GM12878 (cell line): ENCODE results near the gene ANKRD34A. TPM values are rescaled to one million over a fixed set of nuclear protein-coding genes. Genes with fewer than 3 reads are reported as not detected.

Experiments used
- ATAC-seq: fragments of 200-7000 bp; cut with Tn5 transposase; 3 replicates; pipeline ENCODE4 v1.9.1; 2020; ENCODE audit warnings: mild to moderate bottlenecking, moderate library complexity
- BruUV-seq: library from RNA; stranded (reverse); fragments of 400-500 nt; replicated peaks from 2 replicates; lab custom pipeline; 2021; lab: Mats Ljungman, UMichigan
- CTCF ChIA-PET: fragments of 300-600 bp; sonication (Branson Sonifier 250); formaldehyde crosslinking; extraction: SDS; loops from one replicate; lab custom pipeline; 2021; ENCODE audit warnings: inconsistent platforms; lab: Yijun Ruan, JAX
- POLR2A ChIA-PET: fragments of 350-600 bp; formaldehyde crosslinking; extraction: SDS; loops from one replicate; lab custom pipeline; 2021; ENCODE audit warnings: inconsistent platforms; lab: Charles Lee
- RAD21 ChIA-PET: fragments of 300-600 bp; sonication (Branson Sonifier 250); formaldehyde crosslinking; loops from one replicate; lab custom pipeline; 2023; ENCODE audit warnings: antibody characterized with exemption; ENCODE audit not compliant: unreplicated experiment; lab: Charles Lee
- SMC1A ChIA-PET: fragments of 300-600 bp; sonication (Branson Sonifier 250); formaldehyde crosslinking; loops from one replicate; lab custom pipeline; 2023; ENCODE audit not compliant: unreplicated experiment, uncharacterized antibody; lab: Charles Lee
- DNase-seq: peaks from one replicate; pipeline ENCODE4 v3.0.0-alpha.2; 2011; ENCODE audit warnings: low read depth, low spot score
- FAIRE-seq: peaks from 3 replicates; lab custom pipeline; 2011; peaks lifted over from hg19 to GRCh38; lab: Jason Lieb, UNC
- H2AFZ ChIP-seq: 2 replicates; pipeline ENCODE4 v1.6.0; 2011; ENCODE audit warnings: low read depth, low read length, control low read depth; ENCODE audit not compliant: control insufficient read depth
- H3K27ac ChIP-seq: 2 replicates; pipeline ENCODE4 v1.5.1; 2011; ENCODE audit warnings: control low read depth; ENCODE audit not compliant: control insufficient read depth, insufficient read depth
- H3K27me3 ChIP-seq, 2 experiments: replicated peaks in 1 of 2; 2 replicates each; pipeline versions ENCODE4 v1.6.0 to v1.6.1; 2011; ENCODE audit warnings: low read length in 1 of 2; ENCODE audit not compliant: control insufficient read depth in 2 of 2, insufficient read depth in 2 of 2
- H3K36me3 ChIP-seq, 2 experiments: 2 replicates each; pipeline ENCODE4 v1.5.1; 2011; ENCODE audit warnings: low read length in 1 of 2; ENCODE audit not compliant: control insufficient read depth in 2 of 2, insufficient read depth in 2 of 2
- H3K4me1 ChIP-seq: 2 replicates; pipeline ENCODE4 v1.6.1; 2011; ENCODE audit warnings: mild to moderate bottlenecking, low read length, moderate library complexity, mixed read lengths; ENCODE audit not compliant: control insufficient read depth, insufficient read depth
- H3K4me2 ChIP-seq: 2 replicates; pipeline ENCODE4 v1.6.0; 2011; ENCODE audit warnings: control low read depth; ENCODE audit not compliant: control insufficient read depth, insufficient read depth
- H3K4me3 ChIP-seq: fragments of 200-600 bp; sonication (generic); 2 replicates; pipeline ENCODE4 v1.5.1; 2016
- H3K79me2 ChIP-seq: 2 replicates; pipeline ENCODE4 v1.6.0; 2011; ENCODE audit warnings: low read length; ENCODE audit not compliant: control insufficient read depth, insufficient read depth
- H3K9ac ChIP-seq: 2 replicates; pipeline ENCODE4 v1.8.0; 2011; ENCODE audit warnings: low read length, control low read depth, mixed read lengths; ENCODE audit not compliant: control insufficient read depth, insufficient read depth
- H3K9me3 ChIP-seq: replicated peaks from 3 replicates; pipeline ENCODE4 v1.5.1; 2011; ENCODE audit warnings: mild to moderate bottlenecking, low read length; ENCODE audit not compliant: control insufficient read depth, insufficient read depth
- H4K20me1 ChIP-seq: 2 replicates; pipeline ENCODE4 v1.6.0; 2011; ENCODE audit not compliant: control insufficient read depth, insufficient read depth
- BCLAF1 ChIP-seq: fragments of 450-650 bp; IDR thresholded peaks from 2 replicates; pipeline ENCODE4 v1.6.1; 2017; ENCODE audit warnings: antibody characterized with exemption, mild to moderate bottlenecking, moderate library complexity
- BRCA1 ChIP-seq: IDR thresholded peaks from 2 replicates; pipeline ENCODE4 v1.6.1; 2011; ENCODE audit warnings: low read depth, low read length, improper control_type of control experiment
- CEBPB ChIP-seq, 2 experiments: fragments of 150-350 bp in 1 of 2; IDR thresholded peaks; 2 replicates each; pipeline ENCODE4 v1.6.1; 2012 to 2014; ENCODE audit warnings: low read depth in 2 of 2, low read length in 2 of 2, borderline replicate concordance in 1 of 2, inconsistent platforms in 1 of 2
- EP300 ChIP-seq, 2 experiments: fragments of 150-350 bp in 1 of 2; IDR thresholded peaks; 2 replicates each; pipeline ENCODE4 v1.6.1; 2011 to 2012; ENCODE audit warnings: low read depth in 2 of 2, low read length in 2 of 2, borderline replicate concordance in 1 of 2, improper control_type of control experiment in 1 of 2, inconsistent platforms in 1 of 2; ENCODE audit not compliant: control insufficient read depth in 1 of 2
- LARP7 ChIP-seq: fragments of 450-650 bp; IDR thresholded peaks from 2 replicates; pipeline ENCODE4 v1.6.1; 2017; ENCODE audit warnings: mild to moderate bottlenecking
- MEF2B ChIP-seq: fragments of 450-650 bp; IDR thresholded peaks from 2 replicates; pipeline ENCODE4 v1.6.1; 2018; ENCODE audit warnings: mild to moderate bottlenecking, moderate library complexity; ENCODE audit not compliant: partially characterized antibody, poor library complexity, severe bottlenecking
- NKRF ChIP-seq: fragments of 450-650 bp; conservative IDR thresholded peaks from 2 replicates; pipeline ENCODE4 v1.6.1; 2017; ENCODE audit warnings: mild to moderate bottlenecking, moderate library complexity
- RFX5 ChIP-seq: IDR thresholded peaks from 2 replicates; pipeline ENCODE4 v1.6.1; 2011; ENCODE audit warnings: low read depth, low read length, improper control_type of control experiment
- SIX5 ChIP-seq: IDR thresholded peaks from 2 replicates; pipeline ENCODE4 v1.6.1; 2011; ENCODE audit warnings: mild to moderate bottlenecking, low read depth, low read length, moderate library complexity; ENCODE audit not compliant: severe bottlenecking
- SMC3 ChIP-seq: IDR thresholded peaks from 2 replicates; pipeline ENCODE4 v1.6.1; 2011; ENCODE audit warnings: low read length, improper control_type of control experiment, borderline replicate concordance
- SPI1 ChIP-seq: IDR thresholded peaks from 2 replicates; pipeline ENCODE4 v1.6.1; 2011; ENCODE audit warnings: low read depth, mild to moderate bottlenecking, low read length, moderate library complexity, borderline replicate concordance; ENCODE audit not compliant: insufficient read depth
- SREBF2 ChIP-seq: IDR thresholded peaks from 2 replicates; pipeline ENCODE4 v1.6.1; 2012; ENCODE audit warnings: mild to moderate bottlenecking, low read length
- SUZ12 ChIP-seq: fragments of 200-600 bp; sonication (generic); IDR thresholded peaks from one replicate; pipeline ENCODE4 v1.6.1; 2018; ENCODE audit warnings: antibody characterized with exemption, mild to moderate bottlenecking; ENCODE audit not compliant: unreplicated experiment
- TARDBP ChIP-seq: IDR thresholded peaks from 2 replicates; pipeline ENCODE4 v1.6.1; 2016; ENCODE audit warnings: borderline replicate concordance
- ZNF217 ChIP-seq: fragments of 450-650 bp; IDR thresholded peaks from 2 replicates; pipeline ENCODE4 v1.6.1; 2017; ENCODE audit warnings: antibody characterized with exemption, mild to moderate bottlenecking
- ZNF274 ChIP-seq: IDR thresholded peaks from one replicate; pipeline ENCODE4 v1.8.0; 2011; ENCODE audit not compliant: insufficient read length, insufficient read depth
- WGBS: methylation state at CpG from one replicate; pipeline ENCODE4 v1.1.6; 2016; ENCODE audit warnings: low lambda C conversion rate; ENCODE audit not compliant: insufficient replicate concordance, insufficient coverage; ENCODE audit errors: missing lambda C conversion rate; 5-methylcytosine and 5-hydroxymethylcytosine counted together
- in situ Hi-C: fragments of 300-500 bp; cut with MboI; formaldehyde crosslinking; loops from 9 replicates; pipeline ENCODE4 v1.14.3; 2018; ENCODE audit warnings: mixed read lengths
- intact Hi-C: fragments of 100-400 bp; cut with micrococcal nuclease; formaldehyde crosslinking; loops from one replicate; pipeline ENCODE4 v1.14.2; 2022; ENCODE audit not compliant: unreplicated experiment
- polyA plus RNA-seq, 11 experiments: library from polyadenylated mRNA; depleted of rRNA in 4 of 11; unstranded in 6 of 11; stranded (reverse) in 5 of 11; fragments of >200 nt; fragmentation: Nextera tagmentation in 4 of 11; fragmentation: Illumina TruSeq in 1 of 11; extraction: Ambion mirVana in 4 of 11; extraction: Trizol in 1 of 11; gene quantifications; 1 replicate in 1 of 11; 2 replicates in 10 of 11; pipeline versions ENCODE4 v1.2.1 to v1.2.3, GENCODE V29; 2011 to 2016; ENCODE audit warnings: inconsistent platforms in 2 of 11, missing spikeins in 2 of 11, low read depth in 1 of 11
- total RNA-seq, 4 experiments: library from RNA; depleted of rRNA in 3 of 4; stranded (reverse); fragments of >200 nt in 3 of 4; fragmentation: Illumina TruSeq in 1 of 4; extraction: Trizol in 1 of 4; gene quantifications; 2 replicates each; pipeline versions ENCODE4 v1.2.1 to v1.2.3, GENCODE V29; 2013 to 2021
- TF ChIP-seq, protein P1 (sequence below): fragments of 450-650 bp; IDR thresholded peaks from 2 replicates; pipeline ENCODE4 v1.6.1; 2016; ENCODE audit warnings: mild to moderate bottlenecking
- TF ChIP-seq, protein P2 (sequence below): IDR thresholded peaks from 2 replicates; pipeline ENCODE4 v1.6.1; 2012; ENCODE audit warnings: low read length, inconsistent platforms

ANKRD34A gene
- total and polyA plus RNA-seq, 10 of the 15 experiments (the other 5 are each of a cell fraction or from before 2014, with no cell fraction given): 0.40 to 3.5 (median 1.6) TPM

DNA sequence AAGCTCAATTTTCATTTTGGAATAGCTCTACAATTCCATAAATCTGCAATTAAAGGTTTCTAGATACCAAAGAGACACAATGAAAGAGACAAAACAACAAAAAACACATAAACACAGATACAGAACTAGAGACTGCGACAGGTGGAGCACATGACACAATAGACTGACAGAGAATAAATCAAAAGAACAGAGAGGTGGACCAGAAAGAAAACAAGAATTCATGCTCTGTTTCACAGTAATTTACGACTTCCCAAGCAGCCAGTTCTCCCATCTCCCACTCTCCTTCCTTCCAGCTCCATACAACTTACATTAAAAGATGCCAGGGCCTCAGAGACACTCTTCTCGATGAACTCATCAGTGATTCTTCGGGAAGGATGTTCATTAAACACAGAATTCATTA lies 22.0 kb downstream of the ANKRD34A start:
- H3K79me2 ChIP-seq: no peaks in the 10 kb centered on the region
- no peak overlapping the region for H3K4me2 ChIP-seq
- BruUV-seq: no TSS peak
- no peak overlapping the region for H3K9ac ChIP-seq
- H3K4me1 ChIP-seq: no peaks in the 10 kb centered on the region
- ChIA-PET SMC1A (interaction anchor here (0.7 to 1.9 kb wide), 3 partner anchors 9 to 15 kb away, joined by 3 to 6 read pairs (median 4); no protein-coding TSS in a partner anchor), CTCF (interaction anchor here (1.4 to 3.0 kb wide), 3 partner anchors 15 to 83 kb away, joined by 3 to 12 read pairs (median 5); partner anchors contain the start of genes LIX1L, PIAS3 and RBM8A), POLR2A (interaction anchor here (1.2 kb wide), 1 partner anchor 23 kb away, joined by 4 read pairs; no protein-coding TSS in a partner anchor), RAD21 (no interaction called here)
- DNase-seq: no peak
- no peak overlapping the region for H2AFZ ChIP-seq
- no peak overlapping the region for H3K27ac ChIP-seq
- intact Hi-C loops: no loop called here
- ATAC-seq: no peak
- in situ Hi-C loops: no loop called here
- WGBS: 93% methylated on average over 4 of the region's 4 CpGs
- no peaks in the 10 kb centered on the region for H3K27me3 ChIP-seq
- no peak for FAIRE-seq
- no peaks in the 10 kb centered on the region for H4K20me1 ChIP-seq
- H3K36me3 ChIP-seq: peaks cover 0 to 10% of the 10 kb centered on the region in 2 experiments; a peak in 2 of 4 replicates
- H3K9me3 ChIP-seq: no peaks in the 10 kb centered on the region
- no peak overlapping the region for H3K4me3 ChIP-seq
- TF ChIP-seq MEF2B (no peak), SMC3 (no peak), SIX5 (no peak), SREBF2 (no peak), NKRF (no peak), SPI1 (no peak), BRCA1 (no peak), BCLAF1 (no peak), SUZ12 (no peak), RFX5 (no peak), ZNF274 (no peak), ZNF217 (no peak), TARDBP (no peak), EP300 (IDR thresholded peaks at IDR 0.05; ENCODE audit: borderline replicate concordance in 1 of 2, control insufficient read depth in 1 of 2, low read depth in 2 of 2, low read length in 2 of 2) (no peak), CEBPB (IDR thresholded peaks at IDR 0.05; ENCODE audit: borderline replicate concordance in 1 of 2, low read depth in 2 of 2, low read length in 2 of 2) (no peak), LARP7 (no peak)
- TF ChIP-seq, protein P1, sequence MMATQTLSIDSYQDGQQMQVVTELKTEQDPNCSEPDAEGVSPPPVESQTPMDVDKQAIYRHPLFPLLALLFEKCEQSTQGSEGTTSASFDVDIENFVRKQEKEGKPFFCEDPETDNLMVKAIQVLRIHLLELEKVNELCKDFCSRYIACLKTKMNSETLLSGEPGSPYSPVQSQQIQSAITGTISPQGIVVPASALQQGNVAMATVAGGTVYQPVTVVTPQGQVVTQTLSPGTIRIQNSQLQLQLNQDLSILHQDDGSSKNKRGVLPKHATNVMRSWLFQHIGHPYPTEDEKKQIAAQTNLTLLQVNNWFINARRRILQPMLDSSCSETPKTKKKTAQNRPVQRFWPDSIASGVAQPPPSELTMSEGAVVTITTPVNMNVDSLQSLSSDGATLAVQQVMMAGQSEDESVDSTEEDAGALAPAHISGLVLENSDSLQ: no peak
- TF ChIP-seq, protein P2, sequence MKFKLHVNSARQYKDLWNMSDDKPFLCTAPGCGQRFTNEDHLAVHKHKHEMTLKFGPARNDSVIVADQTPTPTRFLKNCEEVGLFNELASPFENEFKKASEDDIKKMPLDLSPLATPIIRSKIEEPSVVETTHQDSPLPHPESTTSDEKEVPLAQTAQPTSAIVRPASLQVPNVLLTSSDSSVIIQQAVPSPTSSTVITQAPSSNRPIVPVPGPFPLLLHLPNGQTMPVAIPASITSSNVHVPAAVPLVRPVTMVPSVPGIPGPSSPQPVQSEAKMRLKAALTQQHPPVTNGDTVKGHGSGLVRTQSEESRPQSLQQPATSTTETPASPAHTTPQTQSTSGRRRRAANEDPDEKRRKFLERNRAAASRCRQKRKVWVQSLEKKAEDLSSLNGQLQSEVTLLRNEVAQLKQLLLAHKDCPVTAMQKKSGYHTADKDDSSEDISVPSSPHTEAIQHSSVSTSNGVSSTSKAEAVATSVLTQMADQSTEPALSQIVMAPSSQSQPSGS: no peak
